Esophagus (tissue), 2 donors: ENCODE measurements around the gene SCNN1A. TPM values are rescaled to one million over a fixed set of nuclear protein-coding genes. Genes with fewer than 3 reads are reported as not detected.
A peak's percentile ranks its signal among the peaks of the same experiment; 100 is the strongest.

Source experiments
- H3K27ac ChIP-seq, 2 donors: one replicate each; pipeline ENCODE4 v1.5.1; 2013; ENCODE audit warnings: low read depth in 2 of 2, mild to moderate bottlenecking in 2 of 2, inconsistent platforms in 1 of 2, low read length in 1 of 2, moderate library complexity in 1 of 2
- H3K27me3 ChIP-seq, 2 donors: one replicate each; pipeline ENCODE4 v1.6.1; 2013; ENCODE audit warnings: low read length in 2 of 2, control low read depth in 1 of 2, mild to moderate bottlenecking in 1 of 2; ENCODE audit not compliant: insufficient read depth in 2 of 2, control insufficient read depth in 1 of 2
- H3K36me3 ChIP-seq, 2 donors: one replicate each; pipeline ENCODE4 v1.6.1; 2013; ENCODE audit warnings: low read length in 1 of 2; ENCODE audit not compliant: control insufficient read depth in 2 of 2, insufficient read depth in 2 of 2
- H3K4me1 ChIP-seq, 2 donors: one replicate each; pipeline ENCODE4 v1.6.1; 2013; ENCODE audit warnings: low read length in 1 of 2; ENCODE audit not compliant: control insufficient read depth in 2 of 2, insufficient read depth in 2 of 2
- H3K4me3 ChIP-seq, 2 donors: one replicate each; pipeline ENCODE4 v1.5.1; 2013; ENCODE audit warnings: low read length in 2 of 2, mild to moderate bottlenecking in 2 of 2, low read depth in 1 of 2, moderate library complexity in 1 of 2
- H3K9me3 ChIP-seq, 2 donors: one replicate each; pipeline ENCODE4 v1.6.1; 2013; ENCODE audit warnings: mild to moderate bottlenecking in 2 of 2, low read depth in 1 of 2, low read length in 1 of 2, moderate library complexity in 1 of 2; ENCODE audit not compliant: control insufficient read depth in 2 of 2, insufficient read depth in 1 of 2
- WGBS, 2 donors: extraction: QIAGEN DNeasy Blood & Tissue Kit; methylation state at CpG; one replicate each; pipeline ENCODE4 v1.1.7; 2013; 5-methylcytosine and 5-hydroxymethylcytosine counted together
- polyA plus RNA-seq, 2 donors: library from polyadenylated mRNA; stranded (reverse); fragments of 200-250 nt; gene quantifications; one replicate each; pipeline ENCODE4 v1.2.3, GENCODE V29; 2013
- donor health status: healthy with polysubstance abuse.
- donor health status: Bipolar disorder and iron deficiency.

The SCNN1A gene
- polyA plus RNA-seq, 2 donors = 98.7 to 126 TPM

DNA sequence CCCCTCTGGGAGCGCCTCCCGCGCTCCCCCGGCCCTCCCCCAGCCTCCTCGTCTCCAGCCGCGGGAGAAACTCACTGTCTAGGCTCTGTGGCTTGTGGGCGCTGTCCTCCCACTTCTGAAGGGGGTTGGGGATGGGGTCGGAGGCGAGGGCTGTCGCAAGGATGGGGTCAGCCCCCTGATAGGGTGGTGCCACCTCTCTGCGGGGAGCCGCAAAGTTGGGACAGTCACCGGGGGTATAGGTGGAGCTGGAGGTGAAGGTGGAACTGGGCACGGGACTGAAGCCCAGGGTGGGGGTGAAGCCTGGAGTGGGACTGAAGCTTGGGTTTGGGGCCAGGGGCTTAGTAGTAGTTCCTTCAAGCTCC lies 45.7 kb downstream of the SCNN1A start:
- Histone ChIP-seq H3K9me3 (no peaks in the 10 kb centered on the region), H3K27me3 (no peaks in the 10 kb centered on the region), H3K36me3 (peaks cover 20 to 61% of the 10 kb centered on the region in 2 donors), H3K4me3 (no peak overlapping the region), H3K4me1 (peaks cover 3 to 18% of the 10 kb centered on the region in 2 donors), H3K27ac (peak overlapping the region in 1 of 2 donors; percentile 45)
- WGBS, 2 donors = 80 to 82% methylated on average over 15 of the region's 15 CpGs

DNA sequence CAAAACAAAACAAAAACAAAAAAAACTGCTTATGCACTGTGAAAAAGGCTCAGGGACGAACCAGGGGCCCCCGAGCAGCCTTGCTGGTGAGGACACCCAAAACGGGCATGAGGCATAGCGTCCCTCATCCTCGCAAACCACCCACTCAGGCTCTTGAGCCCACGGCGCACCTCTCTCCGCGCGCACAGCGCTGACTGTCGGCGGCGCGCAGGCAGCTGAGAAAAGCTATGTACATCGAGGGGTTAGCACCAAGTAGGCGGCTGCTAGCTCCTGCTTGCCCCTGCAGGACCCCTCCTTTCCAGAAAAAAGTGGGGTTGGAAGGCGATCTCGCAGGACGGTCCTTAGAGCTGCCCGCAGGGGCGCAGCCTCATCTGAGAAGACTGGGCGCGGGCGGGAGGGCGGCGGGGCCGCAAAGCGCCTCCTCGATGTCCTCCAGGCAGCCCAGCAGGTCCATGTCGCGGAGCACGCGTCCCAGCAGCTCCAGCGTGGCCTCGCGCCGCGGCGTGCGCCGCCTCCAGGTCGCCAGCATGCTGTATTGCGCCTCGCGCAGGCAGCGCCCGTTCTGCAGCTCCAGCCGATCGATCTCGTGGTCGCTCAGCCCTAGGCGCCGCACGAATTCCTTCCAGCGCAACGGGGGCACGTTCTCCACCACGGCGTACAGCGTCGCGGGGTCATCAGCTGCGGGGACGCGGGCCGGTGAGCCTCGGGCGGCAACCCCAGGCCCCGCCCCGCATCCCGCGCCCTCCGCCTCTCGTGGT lies 46.2 kb downstream of the SCNN1A start:
- peaks cover 3 to 19% of the 10 kb centered on the region in 2 donors for H3K4me1 ChIP-seq
- H3K27me3 ChIP-seq = no peaks in the 10 kb centered on the region
- peaks cover 19 to 60% of the 10 kb centered on the region in 2 donors for H3K36me3 ChIP-seq
- no peak overlapping the region for H3K4me3 ChIP-seq
- no peak overlapping the region for H3K27ac ChIP-seq
- H3K9me3 ChIP-seq = no peaks in the 10 kb centered on the region
- 87% methylated on average over 75 of the region's 75 CpGs for WGBS, 2 donors

GRCh38 chr12:6328045-6328779 lies 47.2 kb downstream of the SCNN1A start:
- 80 to 82% methylated on average over 10 of the region's 10 CpGs for WGBS, 2 donors
- Histone ChIP-seq H3K4me1 (peaks cover 5 to 21% of the 10 kb centered on the region in 2 donors), H3K36me3 (peaks cover 11 to 54% of the 10 kb centered on the region in 2 donors), H3K9me3 (no peaks in the 10 kb centered on the region), H3K27me3 (no peaks in the 10 kb centered on the region), H3K27ac (peak overlapping the region; percentile 27 to 50), H3K4me3 (no peak overlapping the region)

DNA sequence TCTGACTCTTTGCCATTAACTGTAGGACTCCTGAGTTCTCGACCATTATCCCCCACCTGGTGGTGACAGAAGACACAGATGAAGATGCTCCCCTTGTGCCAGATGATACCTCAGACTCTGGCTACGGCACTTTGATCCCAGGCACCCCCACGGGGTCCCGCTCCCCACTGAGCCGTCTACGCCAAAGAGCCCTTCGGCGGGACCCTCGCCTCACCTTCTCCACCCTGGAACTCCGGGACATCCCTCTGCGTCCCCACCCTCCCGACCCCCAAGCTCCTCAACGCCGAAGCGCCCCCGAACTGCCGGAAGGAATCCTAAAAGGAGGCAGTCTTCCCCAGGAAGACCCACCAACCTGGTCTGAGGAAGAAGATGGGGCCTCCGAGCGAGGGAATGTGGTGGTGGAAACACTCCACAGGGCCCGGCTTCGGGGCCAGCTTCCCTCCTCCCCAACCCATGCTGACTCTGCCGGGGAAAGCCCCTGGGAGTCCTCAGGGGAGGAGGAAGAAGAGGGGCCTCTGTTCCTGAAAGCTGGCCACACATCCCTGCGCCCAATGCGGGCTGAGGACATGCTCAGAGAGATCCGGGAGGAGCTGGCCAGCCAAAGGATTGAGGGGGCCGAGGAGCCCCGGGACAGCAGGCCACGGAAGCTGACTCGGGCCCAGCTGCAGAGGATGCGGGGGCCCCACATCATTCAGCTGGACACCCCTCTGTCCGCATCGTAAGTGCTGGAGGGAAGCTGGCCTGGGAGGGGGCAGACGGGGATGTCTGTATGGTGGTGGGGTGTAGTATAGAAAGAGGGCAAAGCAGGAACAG lies 47.9 kb downstream of the SCNN1A start:
- H3K36me3 ChIP-seq = peaks cover 6 to 48% of the 10 kb centered on the region in 2 donors
- WGBS, 2 donors = 63 to 68% methylated on average over 33 of the region's 33 CpGs
- H3K4me3 ChIP-seq = no peak overlapping the region
- H3K27ac ChIP-seq = peak overlapping the region; percentile 11 to 32
- H3K9me3 ChIP-seq = no peaks in the 10 kb centered on the region
- peaks cover 2 to 16% of the 10 kb centered on the region in 2 donors for H3K4me1 ChIP-seq
- H3K27me3 ChIP-seq = no peaks in the 10 kb centered on the region

GRCh38 chr12:6326316-6327228 lies 48.8 kb downstream of the SCNN1A start:
- H3K4me3 ChIP-seq = no peak overlapping the region
- H3K4me1 ChIP-seq = peaks cover 2 to 18% of the 10 kb centered on the region in 2 donors
- no peaks in the 10 kb centered on the region for H3K27me3 ChIP-seq
- H3K27ac ChIP-seq = peak overlapping the region; percentile 32 to 70
- 50 to 53% methylated on average over 21 of the region's 21 CpGs for WGBS, 2 donors
- no peaks in the 10 kb centered on the region for H3K9me3 ChIP-seq
- H3K36me3 ChIP-seq = peaks cover 6 to 45% of the 10 kb centered on the region in 2 donors

GRCh38 chr12:6324936-6325750 lies 50.2 kb downstream of the SCNN1A start:
- Histone ChIP-seq H3K27me3 (no peaks in the 10 kb centered on the region), H3K4me1 (peaks cover 2 to 14% of the 10 kb centered on the region in 2 donors), H3K27ac (peak overlapping the region in 1 of 2 donors; percentile 43), H3K9me3 (no peaks in the 10 kb centered on the region), H3K36me3 (peaks cover 0 to 33% of the 10 kb centered on the region in 2 donors), H3K4me3 (no peak overlapping the region)
- WGBS, 2 donors = 62 to 63% methylated on average over 6 of the region's 6 CpGs

DNA sequence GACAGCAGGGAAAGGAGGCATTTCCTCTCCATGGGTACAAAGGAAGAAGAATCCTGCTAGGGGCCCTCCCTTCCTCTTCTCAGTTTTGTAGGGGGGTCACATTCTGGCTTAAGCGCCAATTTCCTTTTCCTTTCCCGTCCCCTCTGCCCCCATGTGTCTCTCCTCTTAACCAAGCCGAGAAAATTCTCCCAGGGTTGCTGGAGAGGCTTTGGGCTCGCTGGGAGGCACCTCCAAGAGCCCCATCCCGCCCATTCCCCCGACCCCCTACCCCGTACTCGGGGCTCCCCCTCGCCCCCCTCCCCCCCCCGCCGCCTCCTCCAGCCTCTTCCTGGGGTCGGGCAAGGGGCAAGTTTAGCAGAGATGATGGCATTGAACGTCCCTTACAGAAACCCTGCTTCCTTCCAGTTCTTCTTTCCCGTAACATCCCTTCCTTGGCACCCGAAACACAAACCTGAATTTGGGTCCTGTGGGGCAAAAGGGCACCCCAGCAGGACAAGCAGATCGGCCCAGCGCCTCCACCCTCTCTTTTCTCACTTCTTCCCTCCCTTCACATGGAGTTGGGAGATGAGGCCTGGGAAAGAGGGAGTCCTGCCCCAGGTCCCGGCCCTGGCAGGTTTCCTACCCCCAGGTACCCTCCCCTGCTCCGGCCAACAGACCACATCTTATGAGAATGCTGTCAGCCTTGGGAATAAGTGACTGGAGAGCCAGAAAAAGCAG lies 51.2 kb downstream of the SCNN1A start:
- H3K9me3 ChIP-seq = no peaks in the 10 kb centered on the region
- peaks cover 0 to 24% of the 10 kb centered on the region in 2 donors for H3K36me3 ChIP-seq
- 39 to 43% methylated on average over 14 to 18 of the region's 19 CpGs for WGBS, 2 donors
- H3K4me3 ChIP-seq = no peak overlapping the region
- peaks cover 2 to 13% of the 10 kb centered on the region in 2 donors for H3K4me1 ChIP-seq
- peak overlapping the region; percentile 78 to 88 for H3K27ac ChIP-seq
- H3K27me3 ChIP-seq = no peaks in the 10 kb centered on the region
